Measurements from ENCODE around the gene ZC3H13. TPM values are rescaled to one million over a fixed set of nuclear protein-coding genes. Genes with fewer than 3 reads are reported as not detected.

ZC3H13 gene
- total RNA-seq, 6 donors from 2014 or later: 23.6 to 71.2 (median 42.3) TPM

DNA sequence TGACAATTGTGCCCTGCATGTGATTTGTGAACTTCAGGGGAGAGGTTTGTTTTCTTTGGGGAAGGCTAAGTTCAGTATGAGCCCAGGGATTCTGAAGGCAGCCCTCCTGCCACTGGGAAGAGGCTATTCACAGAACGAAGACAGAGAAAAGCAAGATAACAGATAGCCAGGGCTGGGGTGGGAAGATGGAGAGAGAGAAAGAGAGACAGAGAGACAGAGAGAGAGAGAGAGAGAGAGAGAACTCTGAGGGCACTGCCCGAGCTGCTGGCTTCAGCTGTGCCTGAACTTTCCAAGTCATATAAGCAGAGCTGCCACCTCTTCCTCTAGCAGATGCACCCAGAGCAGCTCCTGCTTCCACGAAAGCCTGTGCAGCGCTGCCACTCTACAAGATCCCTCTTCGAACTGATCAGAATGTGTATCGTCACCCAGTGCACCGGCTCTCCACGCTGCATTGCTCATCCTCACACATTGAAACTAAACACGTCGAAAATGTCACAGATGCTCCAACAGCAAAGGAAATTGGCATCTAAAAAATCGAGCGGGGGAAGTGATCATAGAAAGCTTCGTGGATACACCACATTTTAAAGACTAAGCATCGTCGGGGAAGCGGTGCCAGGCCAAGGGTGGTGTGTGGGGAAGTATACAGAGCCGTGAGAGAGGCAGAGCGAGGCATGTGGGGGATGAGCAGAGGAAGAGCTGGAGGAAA, 119.2 kb downstream of the ZC3H13 start:
- no peaks in the 10 kb centered on the region for H3K27me3 ChIP-seq
- H3K9me3 ChIP-seq: no peaks in the 10 kb centered on the region
- H3K27ac ChIP-seq: peak overlapping the region in 1 of 4 donors; percentile 52
- DNase-seq (no peak), ATAC-seq (ENCODE audit: low FRiP score in 2 of 2) (no peak)
- no peak overlapping the region for H3K4me3 ChIP-seq
- TF ChIP-seq EP300 (IDR thresholded peaks at IDR 0.05) (no peak), POLR2A (IDR thresholded peaks at IDR 0.05) (no peak), POLR2AphosphoS5 (IDR thresholded peaks at IDR 0.05) (no peak)
- TF ChIP-seq, protein P1, sequence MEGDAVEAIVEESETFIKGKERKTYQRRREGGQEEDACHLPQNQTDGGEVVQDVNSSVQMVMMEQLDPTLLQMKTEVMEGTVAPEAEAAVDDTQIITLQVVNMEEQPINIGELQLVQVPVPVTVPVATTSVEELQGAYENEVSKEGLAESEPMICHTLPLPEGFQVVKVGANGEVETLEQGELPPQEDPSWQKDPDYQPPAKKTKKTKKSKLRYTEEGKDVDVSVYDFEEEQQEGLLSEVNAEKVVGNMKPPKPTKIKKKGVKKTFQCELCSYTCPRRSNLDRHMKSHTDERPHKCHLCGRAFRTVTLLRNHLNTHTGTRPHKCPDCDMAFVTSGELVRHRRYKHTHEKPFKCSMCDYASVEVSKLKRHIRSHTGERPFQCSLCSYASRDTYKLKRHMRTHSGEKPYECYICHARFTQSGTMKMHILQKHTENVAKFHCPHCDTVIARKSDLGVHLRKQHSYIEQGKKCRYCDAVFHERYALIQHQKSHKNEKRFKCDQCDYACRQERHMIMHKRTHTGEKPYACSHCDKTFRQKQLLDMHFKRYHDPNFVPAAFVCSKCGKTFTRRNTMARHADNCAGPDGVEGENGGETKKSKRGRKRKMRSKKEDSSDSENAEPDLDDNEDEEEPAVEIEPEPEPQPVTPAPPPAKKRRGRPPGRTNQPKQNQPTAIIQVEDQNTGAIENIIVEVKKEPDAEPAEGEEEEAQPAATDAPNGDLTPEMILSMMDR (IDR thresholded peaks at IDR 0.05): no peak
- no peaks in the 10 kb centered on the region for H3K36me3 ChIP-seq
- 67 to 72% methylated on average over 18 of the region's 18 CpGs for WGBS, 2 donors
- no peaks in the 10 kb centered on the region for H3K4me1 ChIP-seq

DNA sequence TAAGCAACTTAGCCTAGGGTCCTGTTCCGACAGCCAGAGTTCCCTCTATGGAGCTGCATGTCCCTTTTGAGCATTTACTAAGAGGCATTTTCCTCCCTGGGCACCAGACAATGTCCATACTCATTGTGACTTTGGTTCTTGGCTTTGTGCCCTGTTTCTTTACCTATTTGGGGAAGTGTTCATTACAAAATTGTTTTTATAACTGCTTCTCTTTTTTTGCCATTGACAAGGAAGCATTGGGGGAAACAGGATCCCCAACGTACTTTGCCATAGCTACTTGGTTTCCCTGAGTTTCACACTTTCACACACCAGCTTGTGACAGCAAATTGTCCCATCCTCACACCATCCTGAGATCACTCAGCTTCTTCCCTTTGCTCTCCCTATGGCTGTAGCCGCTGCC, 119.9 kb downstream of the ZC3H13 start:
- Histone ChIP-seq H3K27ac (peak overlapping the region in 1 of 4 donors; percentile 52), H3K4me3 (no peak overlapping the region), H3K9me3 (no peaks in the 10 kb centered on the region), H3K27me3 (no peaks in the 10 kb centered on the region), H3K4me1 (no peaks in the 10 kb centered on the region), H3K36me3 (no peaks in the 10 kb centered on the region)
- 64% methylated on average over 3 of the region's 3 CpGs for WGBS, 2 donors
- TF ChIP-seq EP300 (IDR thresholded peaks at IDR 0.05) (no peak), POLR2AphosphoS5 (IDR thresholded peaks at IDR 0.05) (no peak), POLR2A (IDR thresholded peaks at IDR 0.05) (no peak)
- TF ChIP-seq, protein P1 (IDR thresholded peaks at IDR 0.05): no peak
- ATAC-seq (ENCODE audit: low FRiP score in 2 of 2) (peak in 1 of 2 donors; percentile 63), DNase-seq (peak in 1 of 2 donors; percentile 55)

DNA sequence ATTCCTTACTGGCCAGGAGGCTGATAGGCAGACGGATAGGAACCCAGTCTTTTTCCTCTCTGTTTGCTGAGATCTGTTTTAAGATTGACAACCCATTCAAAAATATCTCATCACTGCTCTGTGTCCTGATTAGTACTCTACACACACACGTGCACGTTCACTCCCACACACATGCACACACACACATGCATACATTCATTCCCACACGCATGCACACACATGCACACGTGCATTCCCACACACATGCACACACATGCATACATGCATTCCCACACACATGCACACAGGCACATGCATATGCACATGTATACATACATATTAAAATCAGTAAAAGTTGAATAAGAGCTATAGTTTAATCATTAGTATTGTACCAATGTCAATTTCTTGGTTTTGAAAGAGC, 120.4 kb downstream of the ZC3H13 start:
- no peak overlapping the region for H3K4me3 ChIP-seq
- H3K4me1 ChIP-seq: no peaks in the 10 kb centered on the region
- TF ChIP-seq EP300 (IDR thresholded peaks at IDR 0.05) (no peak), POLR2AphosphoS5 (IDR thresholded peaks at IDR 0.05) (no peak)
- TF ChIP-seq, protein P1 (IDR thresholded peaks at IDR 0.05): no peak
- no peaks in the 10 kb centered on the region for H3K9me3 ChIP-seq
- peak overlapping the region in 1 of 4 donors; percentile 52 for H3K27ac ChIP-seq
- no peaks in the 10 kb centered on the region for H3K36me3 ChIP-seq
- no peak for DNase-seq
- WGBS, 2 donors: 91 to 94% methylated on average over 5 of the region's 5 CpGs
- H3K27me3 ChIP-seq: no peaks in the 10 kb centered on the region
- ATAC-seq (ENCODE audit: low FRiP score in 2 of 2): no peak

DNA sequence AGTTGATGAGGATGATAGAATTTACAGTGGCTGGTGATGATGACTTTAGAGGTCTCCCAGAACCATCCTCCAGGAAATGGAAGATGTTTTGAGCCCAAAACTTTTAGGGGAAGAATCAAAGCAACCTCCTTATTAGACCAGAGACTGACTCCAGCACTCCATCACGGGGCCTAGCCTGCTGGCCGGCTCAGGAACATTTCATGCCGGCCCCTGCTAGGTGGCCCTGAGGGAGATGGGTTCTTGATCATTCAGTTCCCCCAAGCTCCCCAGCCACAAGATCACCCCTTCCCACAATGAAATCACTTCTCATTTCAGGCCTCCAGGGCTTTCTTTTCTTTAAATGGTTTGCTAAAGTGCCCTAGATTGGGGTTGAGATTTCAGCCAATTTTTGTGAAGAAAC, 121.3 kb downstream of the ZC3H13 start:
- H3K27me3 ChIP-seq: no peaks in the 10 kb centered on the region
- no peak overlapping the region for H3K4me3 ChIP-seq
- TF ChIP-seq POLR2AphosphoS5 (IDR thresholded peaks at IDR 0.05) (no peak), EP300 (IDR thresholded peaks at IDR 0.05) (no peak), POLR2A (IDR thresholded peaks at IDR 0.05) (no peak)
- TF ChIP-seq, protein P1 (IDR thresholded peaks at IDR 0.05): no peak
- peak in 1 of 2 donors; percentile 30 for DNase-seq
- H3K4me1 ChIP-seq: no peaks in the 10 kb centered on the region
- no peak overlapping the region for H3K27ac ChIP-seq
- no peaks in the 10 kb centered on the region for H3K36me3 ChIP-seq
- no peak for ATAC-seq (ENCODE audit: low FRiP score in 2 of 2)
- WGBS, 2 donors: 87 to 90% methylated on average over 3 of the region's 3 CpGs
- no peaks in the 10 kb centered on the region for H3K9me3 ChIP-seq

DNA sequence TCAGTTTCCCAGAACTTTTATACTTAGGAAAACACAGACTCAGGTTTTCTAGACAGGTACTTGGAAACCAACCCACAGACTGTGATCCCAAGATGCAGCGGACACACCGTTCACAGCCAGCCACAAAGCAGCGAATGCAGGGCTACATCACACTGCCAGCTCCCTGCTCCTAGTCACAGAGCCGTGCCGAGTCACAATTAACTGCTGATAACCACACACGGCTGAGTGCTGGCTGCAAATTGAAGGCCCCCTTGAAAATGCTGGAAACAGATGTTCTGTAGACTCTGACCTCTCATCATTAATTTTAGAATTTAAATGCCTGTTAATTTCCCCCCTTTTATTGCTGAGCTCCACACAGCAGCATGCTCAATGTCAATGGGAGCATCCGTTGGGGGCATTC, 122.4 kb downstream of the ZC3H13 start:
- Histone ChIP-seq H3K27me3 (no peaks in the 10 kb centered on the region), H3K4me3 (no peak overlapping the region), H3K4me1 (no peaks in the 10 kb centered on the region), H3K27ac (no peak overlapping the region), H3K9me3 (no peaks in the 10 kb centered on the region), H3K36me3 (no peaks in the 10 kb centered on the region)
- WGBS, 2 donors: 83 to 90% methylated on average over 1 to 7 of the region's 7 CpGs
- TF ChIP-seq EP300 (IDR thresholded peaks at IDR 0.05): no peak
- no peak for TF ChIP-seq POLR2AphosphoS5 (IDR thresholded peaks at IDR 0.05)
- ATAC-seq (ENCODE audit: low FRiP score in 2 of 2): no peak
- DNase-seq: no peak

Measured in upper lobe of left lung (tissue), 6 donors.